Measurements from ENCODE around the gene LRRC45. TPM values are rescaled to one million over a fixed set of nuclear protein-coding genes. Genes with fewer than 3 reads are reported as not detected.
A peak's percentile ranks its signal among the peaks of the same experiment; 100 is the strongest.
"Not testable (repeated sequence)": the region's sequence is repeated elsewhere in the genome, so short reads cannot be mapped to it uniquely, and the experiment has no call there.

Gene LRRC45
- total RNA-seq, 1 donor from 2014 or later = 39.4 TPM

DNA sequence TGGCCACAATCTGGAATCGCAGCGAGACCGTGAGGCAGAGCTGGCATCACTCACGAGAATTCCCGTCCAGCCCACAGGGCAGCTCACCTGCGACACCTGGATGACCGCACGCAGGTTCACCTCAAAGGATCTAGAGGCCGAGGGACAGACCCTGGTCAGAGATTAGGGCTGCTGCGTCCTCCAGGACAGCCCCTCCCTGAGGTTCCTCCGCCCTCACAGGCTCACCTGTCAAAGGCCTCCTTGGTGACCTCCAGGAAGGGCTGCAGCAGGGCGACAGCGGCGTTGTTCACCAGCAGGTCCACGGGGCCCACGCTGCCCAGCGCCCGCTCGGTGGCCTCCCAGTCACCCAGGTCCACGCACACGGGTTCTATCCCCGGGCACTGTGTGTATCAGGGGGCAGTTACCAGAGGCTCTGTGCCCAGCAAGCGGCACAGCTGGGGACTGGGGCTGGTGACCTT lies 13.6 kb downstream of the LRRC45 start:
- peak overlapping the region; percentile 75 for H3K4me3 Mint-ChIP-seq (ENCODE audit: low read depth)

DNA sequence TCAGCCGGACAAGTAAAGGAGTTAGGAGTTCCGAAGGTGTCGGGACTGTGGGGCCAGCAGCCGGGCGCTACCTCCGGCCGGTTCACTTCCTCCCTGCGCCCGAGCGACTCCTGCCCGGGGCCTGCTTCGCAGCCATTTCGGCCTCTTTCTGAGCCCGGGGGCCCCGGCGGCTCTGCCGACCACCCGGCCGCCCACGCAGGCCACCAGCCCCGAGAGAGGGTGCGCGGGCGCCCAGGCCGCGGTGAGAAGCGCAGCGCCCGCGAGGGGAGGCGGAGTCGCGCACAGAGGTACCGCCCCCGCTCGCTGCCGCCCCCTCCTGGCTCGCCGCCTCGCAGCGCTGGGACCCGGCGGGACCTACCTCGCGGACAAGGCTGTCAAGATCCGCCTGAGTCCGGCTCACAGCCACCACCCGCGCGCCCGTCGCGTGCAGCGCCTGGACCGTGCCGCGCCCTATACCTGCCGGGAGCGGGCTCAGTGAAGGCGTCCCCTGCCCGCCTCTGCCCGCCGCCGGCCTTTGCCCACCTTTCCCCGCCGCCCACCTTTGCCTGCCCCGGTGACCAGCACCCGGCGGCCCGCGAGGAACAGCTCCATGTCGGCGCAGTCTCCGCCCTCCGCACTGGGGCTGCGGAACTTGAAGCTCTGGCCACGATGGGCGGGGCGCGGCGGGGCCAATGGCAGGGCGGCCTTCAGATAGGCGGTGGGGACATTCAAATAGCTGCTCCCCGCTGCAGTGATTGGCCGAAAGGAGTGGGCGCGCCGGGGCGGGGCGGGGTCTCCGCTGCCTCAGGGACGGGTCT lies 14.2 kb downstream of the LRRC45 start, which contains the start of gene DCXR:
TSS of gene DCXR (minus strand) at position 606 of the 797 bp plus-strand sequence. CDS start at position 591, 15 bp downstream.
- TF ChIP-seq, protein P1, sequence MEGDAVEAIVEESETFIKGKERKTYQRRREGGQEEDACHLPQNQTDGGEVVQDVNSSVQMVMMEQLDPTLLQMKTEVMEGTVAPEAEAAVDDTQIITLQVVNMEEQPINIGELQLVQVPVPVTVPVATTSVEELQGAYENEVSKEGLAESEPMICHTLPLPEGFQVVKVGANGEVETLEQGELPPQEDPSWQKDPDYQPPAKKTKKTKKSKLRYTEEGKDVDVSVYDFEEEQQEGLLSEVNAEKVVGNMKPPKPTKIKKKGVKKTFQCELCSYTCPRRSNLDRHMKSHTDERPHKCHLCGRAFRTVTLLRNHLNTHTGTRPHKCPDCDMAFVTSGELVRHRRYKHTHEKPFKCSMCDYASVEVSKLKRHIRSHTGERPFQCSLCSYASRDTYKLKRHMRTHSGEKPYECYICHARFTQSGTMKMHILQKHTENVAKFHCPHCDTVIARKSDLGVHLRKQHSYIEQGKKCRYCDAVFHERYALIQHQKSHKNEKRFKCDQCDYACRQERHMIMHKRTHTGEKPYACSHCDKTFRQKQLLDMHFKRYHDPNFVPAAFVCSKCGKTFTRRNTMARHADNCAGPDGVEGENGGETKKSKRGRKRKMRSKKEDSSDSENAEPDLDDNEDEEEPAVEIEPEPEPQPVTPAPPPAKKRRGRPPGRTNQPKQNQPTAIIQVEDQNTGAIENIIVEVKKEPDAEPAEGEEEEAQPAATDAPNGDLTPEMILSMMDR (IDR thresholded peaks at IDR 0.05; ENCODE audit: unreplicated experiment) = peak; percentile 87
- H3K36me3 Mint-ChIP-seq (ENCODE audit: insufficient read depth) = peaks cover 7% of the 10 kb centered on the region
- H3K4me1 Mint-ChIP-seq (ENCODE audit: low read depth) = peaks cover 4% of the 10 kb centered on the region
- peak; percentile 93 for DNase-seq (ENCODE audit: low spot score, unreplicated experiment)
- H3K27ac Mint-ChIP-seq = peak within 1 kb of the TSS; percentile 92
- H3K4me3 Mint-ChIP-seq (ENCODE audit: low read depth) = peak within 1 kb of the TSS; percentile 75
- no peaks in the 10 kb centered on the region for H3K9me3 Mint-ChIP-seq (ENCODE audit: low read depth)
- H3K27me3 Mint-ChIP-seq = peaks cover 21% of the 10 kb centered on the region

More for the DNA sequence above, 13.6 kb downstream of the LRRC45 start:
- Mint-ChIP-seq H3K4me1 (ENCODE audit: low read depth) (peaks cover 4% of the 10 kb centered on the region), H3K36me3 (ENCODE audit: insufficient read depth) (peaks cover 7% of the 10 kb centered on the region), H3K27ac (no peak overlapping the region), H3K27me3 (peaks cover 21% of the 10 kb centered on the region), H3K9me3 (ENCODE audit: low read depth) (no peaks in the 10 kb centered on the region)
- no peak for DNase-seq (ENCODE audit: low spot score, unreplicated experiment)
- TF ChIP-seq, protein P1 (IDR thresholded peaks at IDR 0.05; ENCODE audit: unreplicated experiment) = no peak

DNA sequence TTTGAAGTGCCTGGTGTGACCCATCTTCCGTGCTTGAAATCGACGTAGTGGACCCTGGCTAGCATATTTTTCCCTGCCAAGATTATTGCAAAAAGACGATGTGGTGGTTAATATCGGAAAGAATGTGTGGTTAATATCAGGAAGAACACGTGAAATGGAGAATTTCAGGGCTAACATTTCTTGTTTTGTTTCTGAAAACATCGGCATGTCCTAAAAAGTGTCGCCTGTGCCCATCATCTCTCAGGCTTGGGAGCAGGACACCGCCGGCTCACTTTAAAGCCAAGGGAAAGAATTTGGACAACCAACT lies 14.7 kb downstream of the LRRC45 start:
- DNase-seq (ENCODE audit: low spot score, unreplicated experiment) = no peak
- no peaks in the 10 kb centered on the region for H3K9me3 Mint-ChIP-seq (ENCODE audit: low read depth)
- TF ChIP-seq, protein P1 (IDR thresholded peaks at IDR 0.05; ENCODE audit: unreplicated experiment) = no peak
- peak overlapping the region; percentile 75 for H3K4me3 Mint-ChIP-seq (ENCODE audit: low read depth)
- H3K27me3 Mint-ChIP-seq = peaks cover 20% of the 10 kb centered on the region
- H3K4me1 Mint-ChIP-seq (ENCODE audit: low read depth) = peaks cover 4% of the 10 kb centered on the region
- peaks cover 7% of the 10 kb centered on the region for H3K36me3 Mint-ChIP-seq (ENCODE audit: insufficient read depth)
- peak overlapping the region; percentile 92 for H3K27ac Mint-ChIP-seq

DNA sequence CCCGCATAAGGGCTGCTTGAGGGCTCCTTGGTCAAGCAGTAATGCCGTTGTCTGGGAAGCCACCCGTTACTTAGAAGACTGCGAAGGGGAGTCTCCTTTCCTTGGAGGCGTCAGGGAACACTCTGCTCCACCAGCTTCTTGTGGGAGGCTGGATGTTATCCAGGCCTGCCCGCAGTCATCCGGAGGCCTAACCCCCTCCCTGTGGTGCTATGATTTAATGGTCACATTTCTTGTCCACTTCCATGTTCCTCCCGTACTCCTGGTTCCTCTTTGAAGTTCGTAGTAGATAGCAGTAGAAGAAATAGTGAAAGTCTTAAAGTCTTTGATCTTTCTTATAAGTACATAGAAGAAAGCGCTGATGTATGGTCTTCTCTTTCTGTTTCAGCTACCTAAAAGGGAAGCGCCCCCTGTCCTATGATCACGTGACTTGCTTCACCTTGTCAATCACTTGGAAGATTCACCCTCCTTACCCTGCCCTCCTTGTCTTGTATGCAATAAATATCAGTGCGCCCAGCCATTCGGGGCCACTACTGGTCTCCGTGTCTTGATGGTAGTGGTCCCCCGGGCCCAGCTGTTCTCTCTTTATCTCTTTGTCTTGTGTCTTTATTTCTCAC lies 15.8 kb downstream of the LRRC45 start:
- H3K9me3 Mint-ChIP-seq (ENCODE audit: low read depth); H3K36me3 Mint-ChIP-seq (ENCODE audit: insufficient read depth); DNase-seq (ENCODE audit: low spot score, unreplicated experiment); H3K4me3 Mint-ChIP-seq (ENCODE audit: low read depth); H3K4me1 Mint-ChIP-seq (ENCODE audit: low read depth); H3K27ac Mint-ChIP-seq: not testable (repeated sequence)
- H3K27me3 Mint-ChIP-seq = peaks cover 19% of the 10 kb centered on the region

DNA sequence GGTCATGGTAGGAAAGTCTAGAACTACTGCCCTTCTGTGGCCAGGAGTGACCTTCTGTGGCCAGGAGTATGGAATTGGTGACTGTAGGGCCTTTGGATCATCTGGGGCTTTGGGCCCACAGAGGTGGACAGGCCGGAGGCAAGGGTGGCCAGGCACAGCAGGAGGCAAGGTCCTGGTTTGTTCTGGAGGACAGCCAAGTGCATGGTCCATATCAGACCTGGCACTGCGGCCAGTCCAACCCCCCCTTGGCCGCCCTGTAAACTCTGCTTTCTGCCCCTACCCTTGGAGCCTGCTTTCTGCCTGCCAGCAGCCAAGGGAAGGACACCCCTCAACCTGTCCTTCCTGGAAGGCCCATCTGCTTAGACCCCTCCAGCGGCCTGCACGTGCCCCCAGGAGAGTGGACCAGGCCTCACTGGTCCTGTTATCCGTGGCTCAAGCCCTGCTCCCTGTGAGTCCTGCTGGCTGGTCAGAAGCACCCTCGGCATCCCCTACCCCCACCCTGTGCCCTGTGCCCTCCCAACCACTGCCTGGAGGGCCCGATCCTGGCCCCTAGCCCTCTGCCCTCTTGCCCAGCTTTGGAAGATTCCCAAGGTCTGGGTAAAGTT lies 16.7 kb downstream of the LRRC45 start:
- H3K27ac Mint-ChIP-seq = no peak overlapping the region
- no peak for DNase-seq (ENCODE audit: low spot score, unreplicated experiment)
- no peaks in the 10 kb centered on the region for H3K9me3 Mint-ChIP-seq (ENCODE audit: low read depth)
- peaks cover 4% of the 10 kb centered on the region for H3K4me1 Mint-ChIP-seq (ENCODE audit: low read depth)
- no peak overlapping the region for H3K4me3 Mint-ChIP-seq (ENCODE audit: low read depth)
- TF ChIP-seq, protein P1 (IDR thresholded peaks at IDR 0.05; ENCODE audit: unreplicated experiment) = no peak
- H3K27me3 Mint-ChIP-seq = peaks cover 19% of the 10 kb centered on the region
- peaks cover 7% of the 10 kb centered on the region for H3K36me3 Mint-ChIP-seq (ENCODE audit: insufficient read depth)
